ENCODE data around the gene PACS2. TPM values are rescaled to one million over a fixed set of nuclear protein-coding genes. Genes with fewer than 3 reads are reported as not detected.

PACS2 gene
- total and polyA plus RNA-seq, 2 donors (not counting 3 experiments of a cell fraction or from before 2014, with no cell fraction given): 52.7 to 86.3 TPM

DNA sequence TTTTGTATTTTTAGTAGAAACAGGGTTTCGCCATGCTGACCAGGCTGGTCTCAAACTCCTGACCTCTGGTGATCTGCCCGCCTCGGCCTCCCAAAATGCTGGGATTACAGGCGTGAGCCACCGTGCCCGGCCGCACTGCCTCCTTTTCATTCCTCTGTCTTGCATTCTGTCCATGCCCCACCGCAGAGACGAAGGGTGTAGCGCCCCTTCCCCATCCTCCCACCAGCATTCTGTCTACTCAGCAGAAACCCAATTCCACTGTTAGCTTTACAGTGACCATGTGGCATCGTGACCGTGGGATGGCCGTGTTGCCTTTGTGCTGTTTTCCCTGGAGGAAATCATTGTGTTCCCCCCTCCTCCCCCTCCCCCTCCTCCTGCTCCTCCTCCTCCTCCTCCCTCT lies 94.0 kb downstream of the PACS2 start:
- no peak for DNase-seq (ENCODE audit: low read depth, low spot score)
- FAIRE-seq: no peak
- no TSS peak for BruUV-seq (replicated peaks)
- H3K36me3 ChIP-seq (ENCODE audit: control insufficient read depth in 2 of 2, extremely low read depth in 1 of 2, insufficient read depth in 2 of 2, low read length in 2 of 2): no peaks in the 10 kb centered on the region
- dilution Hi-C loops (cut with MboI; ENCODE audit: extremely low pct_ligation_motif_present, low sequenced_read_pairs): no loop called here
- TF ChIP-seq EZH2 (IDR thresholded peaks at IDR 0.05; ENCODE audit: borderline replicate concordance, low read depth, low read length, severe bottlenecking) (no peak), POLR2A (IDR thresholded peaks at IDR 0.05; ENCODE audit: low read depth, low read length) (no peak), JUN (IDR thresholded peaks at IDR 0.05; ENCODE audit: borderline replicate concordance, insufficient read depth, insufficient read length, low read depth) (no peak), MYC (IDR thresholded peaks at IDR 0.05; ENCODE audit: low read depth, low read length) (no peak), GATA2 (IDR thresholded peaks at IDR 0.05; ENCODE audit: insufficient read depth, insufficient read length, low read depth, low read length) (no peak), FOS (IDR thresholded peaks at IDR 0.05; ENCODE audit: borderline replicate concordance, insufficient read depth, low read length) (no peak), POLR2AphosphoS5 (IDR thresholded peaks at IDR 0.05; ENCODE audit: insufficient read depth, low read depth, low read length) (no peak)
- TF ChIP-seq, protein P1, sequence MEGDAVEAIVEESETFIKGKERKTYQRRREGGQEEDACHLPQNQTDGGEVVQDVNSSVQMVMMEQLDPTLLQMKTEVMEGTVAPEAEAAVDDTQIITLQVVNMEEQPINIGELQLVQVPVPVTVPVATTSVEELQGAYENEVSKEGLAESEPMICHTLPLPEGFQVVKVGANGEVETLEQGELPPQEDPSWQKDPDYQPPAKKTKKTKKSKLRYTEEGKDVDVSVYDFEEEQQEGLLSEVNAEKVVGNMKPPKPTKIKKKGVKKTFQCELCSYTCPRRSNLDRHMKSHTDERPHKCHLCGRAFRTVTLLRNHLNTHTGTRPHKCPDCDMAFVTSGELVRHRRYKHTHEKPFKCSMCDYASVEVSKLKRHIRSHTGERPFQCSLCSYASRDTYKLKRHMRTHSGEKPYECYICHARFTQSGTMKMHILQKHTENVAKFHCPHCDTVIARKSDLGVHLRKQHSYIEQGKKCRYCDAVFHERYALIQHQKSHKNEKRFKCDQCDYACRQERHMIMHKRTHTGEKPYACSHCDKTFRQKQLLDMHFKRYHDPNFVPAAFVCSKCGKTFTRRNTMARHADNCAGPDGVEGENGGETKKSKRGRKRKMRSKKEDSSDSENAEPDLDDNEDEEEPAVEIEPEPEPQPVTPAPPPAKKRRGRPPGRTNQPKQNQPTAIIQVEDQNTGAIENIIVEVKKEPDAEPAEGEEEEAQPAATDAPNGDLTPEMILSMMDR (IDR thresholded peaks at IDR 0.05; ENCODE audit: extremely low read depth in 1 of 2, insufficient read depth in 1 of 2, low read depth in 1 of 2, low read length in 2 of 2): no peak
- TF ChIP-seq, protein P2, sequence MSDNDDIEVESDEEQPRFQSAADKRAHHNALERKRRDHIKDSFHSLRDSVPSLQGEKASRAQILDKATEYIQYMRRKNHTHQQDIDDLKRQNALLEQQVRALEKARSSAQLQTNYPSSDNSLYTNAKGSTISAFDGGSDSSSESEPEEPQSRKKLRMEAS (IDR thresholded peaks at IDR 0.05; ENCODE audit: insufficient read depth, insufficient read length): no peak
- H3K27me3 ChIP-seq (ENCODE audit: control insufficient read depth in 2 of 2, insufficient read depth in 2 of 2, low read length in 2 of 2): peaks cover 6% of the 10 kb centered on the region in 2 experiments
- CTCF ChIA-PET: interaction anchor here (1.0 to 1.8 kb wide), 3 partner anchors 32 to 82 kb away, joined by 3 to 6 read pairs (median 6); no protein-coding TSS in a partner anchor
- H3K9me1 ChIP-seq (replicated peaks; ENCODE audit: control insufficient read depth, extremely low read depth, insufficient read depth, low read length): no peaks in the 10 kb centered on the region
- H2AFZ ChIP-seq (ENCODE audit: low read depth, low read length): no peak overlapping the region
- H3K9ac ChIP-seq (replicated peaks; ENCODE audit: extremely low read depth, insufficient read depth, low read length): no peak overlapping the region
- H3K4me1 ChIP-seq (ENCODE audit: control insufficient read depth, extremely low read depth, insufficient read depth, low read length): no peaks in the 10 kb centered on the region
- H3K79me2 ChIP-seq (ENCODE audit: control insufficient read depth, insufficient read depth, low read length): no peaks in the 10 kb centered on the region
- no peak overlapping the region for H3K27ac ChIP-seq (ENCODE audit: insufficient read depth, low read depth, low read length)
- no peak overlapping the region for H3K4me2 ChIP-seq (ENCODE audit: insufficient read depth, low read length)
- no peak overlapping the region for H3K4me3 ChIP-seq (replicated peaks in 1 of 3; ENCODE audit: insufficient read depth in 1 of 3, low read depth in 1 of 3, low read length in 3 of 3)
- no peaks in the 10 kb centered on the region for H4K20me1 ChIP-seq (replicated peaks; ENCODE audit: control insufficient read depth, extremely low read depth, insufficient read depth, low read length)
- H3K9me3 ChIP-seq (replicated peaks; ENCODE audit: control insufficient read depth, insufficient read depth, low read length): no peaks in the 10 kb centered on the region
- POLR2A ChIA-PET: no interaction called here
- intact Hi-C loops (cut with micrococcal nuclease): no loop called here
